SH-SY5Y (cell line): ENCODE data around the gene COG7.

Experiments used
- GATA2 ChIP-seq: IDR thresholded peaks from 2 replicates; pipeline ENCODE4 v1.6.1; 2011; ENCODE audit warnings: mild to moderate bottlenecking, low read depth, low read length
- GATA3 ChIP-seq: IDR thresholded peaks from 2 replicates; pipeline ENCODE4 v1.6.1; 2011; ENCODE audit warnings: low read depth, mild to moderate bottlenecking, low read length, moderate library complexity

GRCh38 chr16:23397464-23397863 is 55.5 kb downstream of the COG7 start:
- no peak for TF ChIP-seq GATA2
- TF ChIP-seq GATA3 = no peak
